NCI-H1105 treated with DMSO at 0.1 percent for 48 hours (cell line): ENCODE measurements around the gene PRDX5.
A peak's percentile ranks its signal among the peaks of the same experiment; 100 is the strongest.

Experiments
- DNase-seq: peaks from one replicate; lab custom pipeline; 2025; lab: John Stamatoyannopoulos, UW

Gene PRDX5

DNA sequence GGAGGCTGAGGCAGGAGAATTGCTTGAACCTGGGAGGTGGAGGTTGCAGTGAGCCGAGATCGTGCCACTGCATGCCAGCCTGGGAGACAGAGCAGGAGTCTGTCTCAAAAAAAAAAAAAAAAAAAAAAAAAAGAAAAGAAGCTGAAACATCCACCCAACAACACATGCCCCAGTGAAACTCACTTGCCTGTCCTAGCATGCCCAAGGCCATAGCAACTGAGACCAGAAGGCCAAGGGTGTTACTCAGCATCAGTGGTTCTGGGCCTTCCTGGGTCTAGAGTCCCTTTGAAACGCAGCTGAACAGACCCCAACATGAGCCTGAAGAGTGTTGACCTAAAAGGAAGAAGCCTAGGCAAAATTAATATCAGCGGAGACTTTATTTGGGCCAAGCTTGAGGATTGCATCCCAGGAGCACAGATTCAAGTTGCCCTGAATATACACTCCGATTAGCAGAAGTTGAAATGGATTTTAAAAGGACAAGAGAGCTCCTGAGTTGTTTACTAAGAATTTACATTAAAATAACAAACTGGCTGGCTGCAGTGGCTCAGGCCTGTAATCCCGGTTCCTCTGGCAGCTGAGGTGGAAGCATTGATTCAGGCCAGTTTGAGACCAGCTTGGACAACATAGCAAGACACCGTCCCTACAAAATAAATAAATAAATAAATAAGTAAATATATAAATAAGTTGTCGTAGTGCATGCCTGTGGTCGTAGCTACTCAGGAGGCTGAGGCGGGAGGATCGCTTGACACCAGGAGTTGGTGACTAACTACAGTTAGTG lies 7.0 kb downstream of the PRDX5 start:
- DNase-seq: no peak

DNA sequence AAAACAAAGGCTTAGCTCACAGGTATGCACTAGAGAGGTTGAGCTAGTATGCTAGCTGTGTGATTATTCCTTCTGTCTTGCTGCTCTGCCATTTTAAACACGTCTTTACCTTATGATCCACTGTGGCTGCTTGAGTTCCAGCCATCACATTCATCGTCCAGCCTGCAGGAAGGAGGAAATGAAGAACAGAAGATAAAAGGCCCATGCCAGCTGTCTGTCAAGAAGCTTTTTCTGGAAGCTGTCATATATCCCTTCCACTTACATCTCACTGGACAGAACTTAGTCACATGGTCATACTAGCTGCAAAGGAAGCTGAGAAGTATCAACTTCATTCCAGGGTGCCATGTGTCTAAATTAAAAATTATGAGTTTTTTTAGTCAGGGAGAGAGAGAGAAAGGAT lies 9.5 kb downstream of the PRDX5 start:
- DNase-seq: no peak

DNA sequence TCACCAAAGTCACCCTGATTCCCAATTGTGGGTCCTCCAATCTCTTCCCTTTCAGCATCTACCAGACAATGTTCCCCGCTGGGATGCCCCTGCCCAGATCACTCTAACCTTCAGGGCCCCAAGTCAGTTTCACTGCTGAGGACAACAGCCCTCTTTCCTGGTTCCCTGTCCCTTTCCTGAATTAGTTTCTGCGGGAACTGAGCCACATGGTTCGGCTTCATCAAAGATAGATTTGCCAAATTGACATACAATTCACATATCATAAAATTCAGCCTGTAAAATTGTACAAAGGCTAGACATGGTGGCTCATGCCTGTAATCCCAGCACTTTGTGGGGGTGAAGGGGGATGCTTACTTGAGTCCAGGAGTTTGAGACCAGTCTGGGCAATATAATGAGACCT lies 10.1 kb downstream of the PRDX5 start:
- no peak for DNase-seq

DNA sequence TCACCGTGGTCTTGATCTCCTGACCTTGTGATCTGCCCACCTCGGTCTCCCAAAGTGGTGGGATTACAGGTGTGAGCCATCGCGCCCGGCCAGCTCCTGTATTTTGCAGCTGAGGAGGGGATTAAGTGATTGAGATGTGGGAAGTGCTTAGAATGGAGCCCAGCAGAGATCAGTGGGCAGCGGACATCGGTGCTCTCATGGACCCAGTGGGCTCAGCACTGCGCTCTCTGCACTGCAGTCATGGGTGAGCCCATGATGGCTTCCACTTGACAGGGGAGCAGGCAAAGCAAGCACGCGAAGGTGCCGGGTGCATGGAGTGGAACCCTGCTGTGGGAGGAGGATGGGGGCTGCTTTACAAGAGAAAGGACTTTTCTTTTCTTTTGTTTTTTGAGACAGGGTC lies 13.0 kb downstream of the PRDX5 start:
- no peak for DNase-seq

DNA sequence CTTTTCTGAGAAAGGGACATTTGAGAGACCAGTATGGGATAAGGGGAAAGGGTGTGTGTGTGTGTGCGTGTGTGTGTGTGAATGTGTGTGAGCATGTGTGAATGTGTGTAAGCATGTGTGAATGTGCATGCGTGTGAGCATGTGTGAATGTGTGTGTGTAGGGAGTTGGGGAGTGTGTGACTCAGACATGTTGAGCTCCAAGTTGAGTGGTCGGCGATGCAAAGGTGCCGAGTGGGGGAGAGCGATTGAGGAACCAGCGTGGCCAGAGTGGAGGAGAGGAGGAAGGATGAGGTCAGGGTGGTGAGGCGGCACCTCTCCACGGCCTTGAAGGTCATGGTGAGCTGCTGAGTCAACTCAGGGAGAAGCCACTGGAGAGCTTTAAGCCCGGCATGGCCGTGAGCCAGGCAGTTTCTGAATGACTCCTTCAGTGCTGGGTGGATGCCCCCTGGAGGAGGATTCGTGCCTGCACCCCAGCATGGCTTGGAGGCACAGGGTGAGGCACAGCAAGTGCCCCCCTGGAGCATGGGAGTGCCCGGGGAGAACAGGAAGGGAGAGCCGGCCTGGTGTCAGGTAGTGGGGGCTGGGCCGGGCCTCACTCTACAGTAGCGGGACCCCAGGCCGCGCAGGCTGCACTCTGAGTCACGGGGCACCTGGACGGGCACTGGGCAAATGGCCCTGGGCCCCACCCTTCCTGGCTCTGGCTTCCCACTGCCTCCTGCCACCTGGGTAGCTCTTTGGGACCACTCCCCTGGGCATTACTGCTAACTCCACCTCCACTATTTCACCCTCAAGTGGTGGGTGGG lies 13.8 kb downstream of the PRDX5 start:
- DNase-seq: no peak

DNA sequence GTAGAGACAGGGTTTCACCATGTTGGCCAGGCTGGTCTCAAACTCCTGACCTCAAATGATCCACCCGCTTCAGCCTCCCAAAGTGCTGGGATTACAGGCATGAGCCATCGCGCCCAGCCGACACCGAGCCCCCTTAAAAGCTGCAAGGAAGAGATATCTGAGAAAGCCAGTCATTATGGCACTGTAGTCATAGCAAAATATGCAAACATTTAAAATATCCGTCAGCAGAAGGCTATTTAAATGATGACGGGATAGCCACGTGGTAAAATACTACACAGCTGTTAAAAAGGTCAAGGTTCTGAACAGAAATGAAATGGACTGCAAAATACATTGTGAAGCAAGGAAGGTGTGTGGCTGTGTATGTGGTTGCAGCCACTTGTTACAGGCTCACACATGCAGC lies 15.6 kb downstream of the PRDX5 start:
- DNase-seq: no peak

DNA sequence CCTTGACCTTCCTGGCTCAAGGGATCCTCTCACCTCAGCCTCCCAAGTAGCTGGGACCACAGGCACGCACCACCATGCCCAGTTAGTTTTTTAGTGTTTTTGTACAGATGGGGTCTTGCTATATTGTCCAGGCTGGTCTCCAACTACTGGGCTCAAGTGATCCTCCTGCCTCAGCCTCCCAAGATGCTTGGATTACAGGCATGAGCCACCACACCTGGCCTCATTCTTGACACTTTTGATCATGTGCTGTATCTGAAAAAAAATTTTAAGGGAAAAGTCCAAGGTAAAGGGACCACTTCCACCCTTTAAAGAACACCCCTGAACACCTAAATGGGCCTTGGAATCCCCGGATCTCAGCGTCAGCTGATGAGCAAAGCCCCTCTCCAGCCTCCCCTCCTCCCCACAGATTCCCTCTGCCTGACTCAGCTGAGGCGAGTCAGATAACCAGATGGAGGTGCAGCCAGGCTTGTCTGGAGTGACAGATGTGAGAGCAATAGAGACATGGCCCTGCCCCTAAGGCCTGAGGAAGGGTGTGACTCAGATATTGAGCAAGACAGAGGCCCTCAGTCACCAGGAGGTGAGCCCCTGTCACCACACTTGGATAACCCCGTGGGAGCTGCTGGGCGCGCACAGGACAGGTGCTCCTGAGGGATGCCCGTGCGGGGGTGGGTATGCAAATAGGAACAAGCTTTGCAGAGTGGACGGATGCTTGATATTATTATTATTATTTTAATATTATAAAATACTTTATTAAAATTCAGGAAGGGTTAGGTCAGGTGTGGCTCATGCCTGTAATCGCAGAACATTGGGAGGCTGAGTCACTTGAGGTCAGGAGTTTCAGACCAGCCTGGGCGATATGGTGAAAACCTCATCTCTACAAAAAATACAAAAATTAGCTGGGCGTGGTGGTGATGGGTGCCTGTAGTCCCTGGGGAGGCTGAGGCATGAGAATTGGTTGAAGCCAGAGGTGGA lies 17.1 kb downstream of the PRDX5 start:
- peak; percentile 30 for DNase-seq

DNA sequence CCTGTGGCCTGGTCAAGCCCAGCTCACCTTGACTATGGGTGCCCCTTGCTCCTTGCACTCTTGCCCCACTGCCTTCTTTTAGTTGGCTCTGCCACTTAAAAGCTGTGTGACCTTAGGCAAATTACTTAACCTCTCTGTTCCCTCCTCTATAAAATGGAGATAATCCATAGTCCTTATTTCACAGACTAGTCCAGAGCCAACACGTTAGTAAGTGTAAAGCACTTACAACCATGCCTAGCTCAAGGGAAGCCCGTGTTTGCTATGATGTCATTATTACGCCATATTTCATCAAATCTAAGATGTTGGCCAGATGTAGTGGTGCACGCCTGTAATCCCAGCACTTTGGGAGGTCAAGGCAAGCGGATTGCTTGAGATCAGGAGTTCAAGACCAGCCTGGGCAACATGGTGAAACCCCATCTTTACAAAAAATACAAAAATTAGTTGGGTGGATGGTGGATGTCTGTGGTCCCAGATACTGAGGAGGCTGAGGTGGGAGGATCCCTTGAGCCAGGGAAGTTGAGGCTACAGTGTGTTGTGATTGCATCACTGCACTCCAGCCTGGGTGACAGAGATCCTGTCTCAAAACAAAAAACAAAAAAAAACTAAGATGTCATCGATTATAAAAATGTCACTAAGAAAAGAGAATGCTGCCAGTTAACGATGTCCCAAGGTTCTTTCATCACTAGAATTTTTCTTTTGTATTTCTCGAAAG lies 19.8 kb downstream of the PRDX5 start:
- no peak for DNase-seq

DNA sequence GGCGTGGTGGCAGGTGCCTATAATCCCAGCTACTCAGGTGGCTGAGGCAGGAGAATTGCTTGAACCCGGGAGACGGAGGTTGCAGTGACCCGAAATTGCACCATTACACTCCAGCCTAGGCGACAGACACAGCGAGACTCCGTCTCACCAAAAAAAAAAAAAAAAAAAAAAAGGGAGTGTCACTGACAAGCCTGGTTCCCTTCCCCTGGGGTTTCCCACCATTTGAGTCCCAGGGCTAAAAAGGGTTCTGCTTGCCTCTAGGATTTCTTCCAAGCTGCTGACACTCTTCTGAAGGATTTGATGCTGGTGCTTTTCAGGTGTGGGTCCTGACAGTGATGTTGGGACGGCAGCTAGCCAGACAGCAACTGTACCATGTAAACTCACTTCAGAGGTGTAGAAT lies 20.8 kb downstream of the PRDX5 start:
- no peak for DNase-seq

DNA sequence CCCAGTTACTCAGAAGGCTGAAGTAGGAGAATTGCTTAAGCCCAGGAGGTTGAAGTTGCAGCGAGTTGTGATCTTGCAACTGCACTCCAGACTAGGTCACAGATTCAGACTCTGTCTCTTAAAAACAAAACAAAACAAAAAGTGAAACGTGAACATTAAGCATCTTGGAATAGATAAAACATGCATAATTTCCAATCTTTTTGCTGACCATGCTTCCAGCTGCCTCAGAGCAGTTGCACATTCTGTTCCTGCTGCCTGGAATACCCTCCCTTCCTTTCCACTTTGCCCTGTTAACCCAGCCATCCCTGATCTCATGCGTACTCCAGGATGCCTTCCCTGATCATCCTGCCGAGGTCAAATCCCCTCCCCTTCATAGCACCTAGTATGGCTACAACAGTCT lies 21.4 kb downstream of the PRDX5 start:
- DNase-seq: no peak

DNA sequence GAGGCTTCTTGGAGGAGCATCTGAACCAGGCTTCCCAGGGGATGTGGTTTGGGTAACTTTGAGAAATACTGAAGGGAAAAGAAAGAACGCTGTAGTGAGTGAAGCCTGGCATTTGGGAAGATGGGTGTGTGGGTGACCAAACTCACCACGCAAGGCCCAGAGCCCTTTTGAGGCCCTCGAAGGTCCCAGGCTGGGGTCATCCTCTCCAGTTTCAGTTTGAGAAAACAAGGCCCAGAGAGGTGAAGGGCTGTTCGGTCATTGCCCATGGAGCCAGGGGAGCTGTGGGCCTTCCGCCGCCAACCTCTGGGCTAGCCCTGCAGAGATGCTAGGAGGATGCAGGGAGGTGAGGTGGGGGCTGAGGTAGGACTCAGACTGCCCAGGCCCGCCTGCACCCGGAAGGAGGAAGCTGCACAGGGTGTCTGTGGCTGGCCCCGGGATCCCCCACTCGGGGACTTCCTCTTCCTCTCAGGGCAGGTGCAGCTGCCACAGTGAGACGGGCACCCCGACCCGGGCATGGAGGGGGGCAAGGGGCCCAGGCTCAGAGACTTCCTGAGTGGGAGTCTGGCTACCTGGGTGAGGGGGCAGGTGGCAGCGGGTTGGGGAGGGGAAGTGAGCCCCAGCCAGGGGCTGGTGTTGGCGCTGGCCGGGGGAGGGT lies 22.0 kb downstream of the PRDX5 start, which contains the start of gene CCDC88B:
Gene CCDC88B (plus strand): TSS at position 451 of the 655 bp plus-strand sequence. CDS start 63 bp downstream, at position 514.
- DNase-seq: no peak

DNA sequence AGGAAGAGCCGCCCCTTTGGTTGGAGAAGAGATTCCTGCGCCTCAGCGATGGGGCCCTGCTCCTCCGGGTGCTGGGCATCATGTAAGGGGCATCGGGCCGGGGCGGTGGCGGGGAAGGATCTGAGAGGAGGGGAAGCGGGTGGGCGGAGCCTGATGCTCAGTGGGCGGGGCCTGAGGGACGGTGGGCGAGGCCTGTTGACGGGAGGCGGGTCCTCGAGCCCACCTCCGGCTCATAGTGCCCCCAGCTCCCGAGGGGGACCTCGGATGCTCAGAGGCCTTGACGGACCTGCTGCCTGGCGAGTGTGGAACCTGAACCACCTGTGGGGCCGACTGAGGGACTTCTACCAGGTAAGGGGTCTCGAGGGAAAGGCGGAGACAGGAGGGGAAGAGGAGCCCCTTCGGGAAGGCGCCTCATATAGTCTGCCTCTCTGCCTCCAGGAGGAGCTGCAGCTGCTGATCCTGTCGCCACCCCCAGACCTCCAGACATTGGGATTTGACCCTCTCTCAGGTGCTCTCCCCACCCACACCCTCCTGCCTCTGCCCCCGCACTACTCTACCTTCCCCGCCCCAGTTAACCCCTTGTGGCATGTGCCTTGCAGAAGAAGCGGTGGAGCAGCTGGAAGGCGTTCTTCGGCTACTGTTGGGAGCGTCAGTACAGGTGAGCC lies 22.9 kb downstream of the PRDX5 start:
- no peak for DNase-seq

DNA sequence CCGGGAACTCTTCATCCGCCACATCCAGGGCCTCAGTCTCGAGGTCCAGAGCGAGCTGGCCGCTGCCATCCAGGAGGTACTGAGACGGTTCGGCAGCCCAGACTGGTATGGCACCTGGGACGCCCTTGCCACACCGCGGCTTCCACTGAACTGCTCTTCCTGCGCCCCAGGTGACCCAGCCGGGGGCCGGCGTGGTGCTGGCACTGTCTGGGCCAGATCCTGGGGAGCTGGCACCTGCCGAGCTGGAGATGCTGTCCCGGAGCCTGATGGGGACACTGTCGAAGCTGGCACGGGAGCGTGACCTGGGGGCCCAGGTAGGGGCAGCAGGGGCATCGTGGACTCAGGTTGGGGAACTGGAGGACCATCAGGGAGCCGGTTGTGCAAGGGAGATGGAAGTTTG lies 23.5 kb downstream of the PRDX5 start:
- no peak for DNase-seq

DNA sequence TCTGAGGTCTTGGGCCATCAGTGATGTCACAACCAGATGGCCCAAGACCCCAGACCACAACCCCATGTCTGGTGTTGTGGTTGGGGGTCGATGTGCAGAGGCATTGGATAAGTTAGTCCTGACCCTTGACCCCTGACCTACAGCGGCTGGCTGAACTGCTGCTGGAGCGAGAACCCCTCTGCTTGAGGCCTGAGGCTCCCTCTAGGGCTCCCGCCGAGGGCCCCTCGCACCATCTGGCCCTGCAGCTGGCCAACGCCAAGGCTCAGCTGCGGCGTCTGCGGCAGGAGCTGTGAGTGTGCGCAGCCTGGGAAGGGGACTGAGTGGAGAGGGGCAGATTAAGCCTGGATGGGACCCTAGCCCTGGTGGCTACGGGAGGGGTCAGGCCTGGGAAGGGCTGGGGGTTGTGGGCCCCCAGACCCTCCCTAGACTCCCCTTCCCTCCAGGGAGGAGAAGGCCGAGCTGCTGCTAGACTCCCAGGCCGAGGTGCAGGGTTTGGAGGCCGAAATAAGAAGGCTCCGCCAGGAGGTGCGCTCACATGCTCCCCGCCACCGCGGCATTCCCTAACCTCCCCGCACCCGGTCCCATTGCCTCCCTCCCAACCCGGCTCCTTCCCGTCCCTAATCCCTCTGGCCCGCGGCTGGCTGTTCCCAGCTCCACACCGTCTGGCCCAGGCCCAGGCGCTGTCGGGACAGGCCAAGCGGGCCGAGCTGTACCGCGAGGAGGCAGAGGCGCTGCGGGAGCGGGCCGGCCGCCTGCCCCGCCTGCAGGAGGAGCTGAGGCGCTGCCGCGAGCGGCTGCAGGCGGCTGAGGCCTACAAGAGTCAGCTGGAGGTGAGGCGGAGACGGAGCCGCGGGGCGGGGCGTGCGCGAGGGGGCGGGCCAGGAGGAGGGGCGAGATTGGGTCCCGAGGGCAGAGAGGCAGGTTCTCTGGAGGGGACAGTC lies 24.2 kb downstream of the PRDX5 start:
- DNase-seq: peak; percentile 53

DNA sequence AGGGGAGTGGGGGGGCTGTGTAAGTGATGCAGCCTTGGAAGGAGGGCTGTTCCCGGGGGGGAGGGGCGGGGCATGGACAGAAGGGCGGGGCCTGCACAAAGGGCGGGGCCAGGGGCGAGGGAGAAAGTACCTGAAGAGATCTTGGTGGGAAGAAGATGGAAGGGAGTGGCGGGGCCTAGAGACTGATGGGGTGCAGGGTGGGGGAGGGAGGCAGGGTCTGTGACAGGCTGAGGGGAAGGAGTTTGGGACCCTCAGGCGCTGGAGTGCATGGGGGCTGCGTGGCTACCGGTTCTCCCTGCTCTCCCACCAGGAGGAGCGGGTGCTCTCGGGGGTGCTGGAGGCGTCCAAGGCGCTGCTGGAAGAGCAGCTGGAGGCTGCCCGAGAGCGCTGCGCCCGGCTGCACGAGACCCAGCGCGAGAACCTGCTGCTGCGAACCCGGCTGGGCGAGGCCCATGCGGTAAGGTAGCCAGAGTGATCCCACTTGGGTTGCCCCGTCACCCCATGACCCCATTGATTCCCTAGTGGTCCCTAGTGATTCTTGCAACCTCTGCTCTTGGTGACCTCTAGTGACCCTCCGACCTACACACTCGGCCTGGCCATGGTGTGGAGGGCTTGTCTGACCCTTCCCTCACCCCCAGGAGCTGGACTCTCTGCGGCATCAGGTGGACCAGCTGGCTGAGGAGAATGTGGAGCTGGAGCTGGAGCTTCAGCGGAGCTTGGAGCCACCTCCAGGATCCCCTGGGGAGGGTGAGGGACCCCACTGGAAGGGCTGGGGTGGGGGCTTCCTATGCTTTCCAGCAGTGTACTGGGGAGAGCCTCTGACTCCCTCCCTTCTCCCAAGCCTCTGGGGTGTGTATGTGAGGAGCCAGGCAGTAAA lies 25.2 kb downstream of the PRDX5 start:
- peak; percentile 51 for DNase-seq

DNA sequence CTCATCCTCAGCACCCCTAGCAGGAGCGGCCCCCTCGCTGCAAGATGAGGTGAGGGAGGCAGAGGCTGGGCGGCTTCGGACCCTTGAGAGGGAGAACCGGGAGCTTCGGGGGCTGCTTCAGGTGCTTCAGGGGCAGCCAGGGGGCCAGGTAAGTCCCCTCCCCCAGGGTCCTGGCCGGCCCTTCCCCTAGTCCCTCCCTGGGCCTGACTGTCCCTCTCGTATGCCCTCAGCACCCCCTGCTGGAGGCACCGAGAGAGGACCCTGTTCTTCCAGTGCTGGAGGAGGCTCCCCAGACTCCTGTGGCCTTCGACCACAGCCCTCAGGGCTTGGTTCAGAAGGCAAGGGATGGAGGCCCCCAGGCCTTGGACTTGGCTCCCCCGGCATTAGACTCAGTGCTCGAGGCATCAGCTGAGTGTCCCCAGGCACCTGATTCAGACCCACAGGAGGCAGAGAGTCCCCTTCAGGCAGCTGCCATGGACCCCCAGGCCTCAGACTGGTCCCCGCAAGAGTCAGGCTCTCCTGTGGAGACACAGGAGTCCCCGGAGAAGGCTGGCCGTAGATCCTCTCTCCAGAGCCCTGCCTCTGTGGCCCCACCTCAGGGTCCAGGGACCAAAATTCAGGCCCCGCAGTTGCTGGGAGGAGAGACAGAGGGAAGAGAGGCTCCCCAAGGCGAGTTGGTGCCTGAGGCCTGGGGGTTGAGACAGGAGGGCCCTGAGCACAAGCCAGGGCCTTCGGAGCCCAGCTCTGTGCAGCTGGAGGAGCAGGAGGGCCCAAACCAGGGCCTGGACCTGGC lies 26.0 kb downstream of the PRDX5 start:
- no peak for DNase-seq

DNA sequence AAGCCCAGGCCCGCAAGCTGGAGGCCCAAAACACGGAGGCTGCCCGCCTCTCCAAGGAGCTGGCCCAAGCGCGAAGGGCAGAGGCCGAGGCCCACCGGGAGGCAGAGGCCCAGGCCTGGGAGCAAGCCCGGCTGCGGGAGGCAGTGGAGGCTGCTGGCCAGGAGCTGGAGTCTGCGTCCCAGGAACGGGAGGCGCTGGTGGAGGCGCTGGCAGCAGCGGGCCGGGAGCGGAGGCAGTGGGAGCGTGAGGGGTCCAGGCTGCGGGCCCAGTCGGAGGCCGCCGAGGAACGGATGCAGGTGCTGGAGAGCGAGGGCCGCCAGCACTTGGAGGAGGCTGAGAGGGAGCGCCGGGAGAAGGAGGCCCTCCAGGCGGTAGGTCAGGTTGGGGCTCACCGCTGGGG lies 26.9 kb downstream of the PRDX5 start:
- DNase-seq: no peak
